ENCODE measurements around the gene SLC25A43.

- TF ChIP-seq POLR2A (IDR thresholded peaks at IDR 0.05; ENCODE audit: low read depth, low read length) (no peak), TAF1 (IDR thresholded peaks at IDR 0.05; ENCODE audit: borderline replicate concordance, low read depth, low read length) (no peak)
Observed at GRCh38 chrX:119382606-119383005, 16.5 kb upstream of the SLC25A43 start.
